ENCODE results near the gene CEP63. TPM values are rescaled to one million over a fixed set of nuclear protein-coding genes. Genes with fewer than 3 reads are reported as not detected.

CEP63 gene
- total RNA-seq, 3 donors from 2014 or later (not counting 1 experiment from before 2014, with no cell fraction given): 17.9 to 25.7 (median 19.5) TPM

- H3K27ac Mint-ChIP-seq: no peak overlapping the region
- no peak overlapping the region for H3K4me3 Mint-ChIP-seq
- WGBS (ENCODE audit: insufficient coverage): 89% methylated on average over 3 of the region's 4 CpGs
- no peak overlapping the region for H3K4me3 ChIP-seq (ENCODE audit: low read length)
- peaks cover 14 to 43% of the 10 kb centered on the region in 2 donors for H3K27me3 Mint-ChIP-seq (ENCODE audit: low read depth in 2 of 2)
- no peaks in the 10 kb centered on the region for H3K9me3 ChIP-seq (ENCODE audit: control insufficient read depth, insufficient read depth, low read length)
- H3K36me3 Mint-ChIP-seq: no peaks in the 10 kb centered on the region
- no peak for DNase-seq
- H3K27ac ChIP-seq (ENCODE audit: low read length): no peak overlapping the region
- intact Hi-C loops (cut with micrococcal nuclease): no loop called here
- no peak for TF ChIP-seq CTCF (IDR thresholded peaks at IDR 0.05)
- H3K36me3 ChIP-seq (ENCODE audit: control insufficient read depth, insufficient read depth, low read length): no peaks in the 10 kb centered on the region
- no peaks in the 10 kb centered on the region for H3K9me3 Mint-ChIP-seq
- H3K4me1 ChIP-seq (ENCODE audit: control insufficient read depth, insufficient read depth, low read length): no peaks in the 10 kb centered on the region
- no peaks in the 10 kb centered on the region for H3K27me3 ChIP-seq (ENCODE audit: control insufficient read depth, insufficient read depth, low read length)
- no peaks in the 10 kb centered on the region for H3K4me1 Mint-ChIP-seq
- ATAC-seq: no peak
Measured at GRCh38 chr3:134459562-134459961, 26.3 kb upstream of the CEP63 start.

- Histone ChIP-seq H3K9me3 (ENCODE audit: control insufficient read depth, insufficient read depth, low read length) (no peaks in the 10 kb centered on the region), H3K4me1 (ENCODE audit: control insufficient read depth, insufficient read depth, low read length) (no peaks in the 10 kb centered on the region), H3K36me3 (ENCODE audit: control insufficient read depth, insufficient read depth, low read length) (no peaks in the 10 kb centered on the region), H3K27ac (ENCODE audit: low read length) (no peak overlapping the region), H3K27me3 (ENCODE audit: control insufficient read depth, insufficient read depth, low read length) (no peaks in the 10 kb centered on the region), H3K4me3 (ENCODE audit: low read length) (no peak overlapping the region)
- Mint-ChIP-seq H3K27ac (no peak overlapping the region), H3K9me3 (no peaks in the 10 kb centered on the region), H3K4me1 (no peaks in the 10 kb centered on the region), H3K36me3 (no peaks in the 10 kb centered on the region), H3K27me3 (ENCODE audit: low read depth in 2 of 2) (peaks cover 14 to 43% of the 10 kb centered on the region in 2 donors), H3K4me3 (no peak overlapping the region)
- intact Hi-C loops (cut with micrococcal nuclease): no loop called here
- TF ChIP-seq CTCF (IDR thresholded peaks at IDR 0.05): no peak
- ATAC-seq (no peak), DNase-seq (no peak)
- 66% methylated on average over 2 of the region's 2 CpGs for WGBS (ENCODE audit: insufficient coverage)
Measured at GRCh38 chr3:134460965-134461364, 24.9 kb upstream of the CEP63 start.

- Histone ChIP-seq H3K27ac (ENCODE audit: low read length) (no peak overlapping the region), H3K4me1 (ENCODE audit: control insufficient read depth, insufficient read depth, low read length) (no peaks in the 10 kb centered on the region), H3K4me3 (ENCODE audit: low read length) (no peak overlapping the region), H3K27me3 (ENCODE audit: control insufficient read depth, insufficient read depth, low read length) (no peaks in the 10 kb centered on the region), H3K36me3 (ENCODE audit: control insufficient read depth, insufficient read depth, low read length) (no peaks in the 10 kb centered on the region), H3K9me3 (ENCODE audit: control insufficient read depth, insufficient read depth, low read length) (no peaks in the 10 kb centered on the region)
- DNase-seq (no peak), ATAC-seq (no peak)
- no peak for TF ChIP-seq CTCF (IDR thresholded peaks at IDR 0.05)
- intact Hi-C loops (cut with micrococcal nuclease): no loop called here
- Mint-ChIP-seq H3K4me3 (no peak overlapping the region), H3K36me3 (no peaks in the 10 kb centered on the region), H3K27me3 (ENCODE audit: low read depth in 2 of 2) (peaks cover 14 to 37% of the 10 kb centered on the region in 2 donors), H3K27ac (no peak overlapping the region), H3K9me3 (no peaks in the 10 kb centered on the region), H3K4me1 (no peaks in the 10 kb centered on the region)
- 78% methylated on average over 5 of the region's 5 CpGs for WGBS (ENCODE audit: insufficient coverage)
Measured at GRCh38 chr3:134462331-134462941, 23.4 kb upstream of the CEP63 start.

DNA sequence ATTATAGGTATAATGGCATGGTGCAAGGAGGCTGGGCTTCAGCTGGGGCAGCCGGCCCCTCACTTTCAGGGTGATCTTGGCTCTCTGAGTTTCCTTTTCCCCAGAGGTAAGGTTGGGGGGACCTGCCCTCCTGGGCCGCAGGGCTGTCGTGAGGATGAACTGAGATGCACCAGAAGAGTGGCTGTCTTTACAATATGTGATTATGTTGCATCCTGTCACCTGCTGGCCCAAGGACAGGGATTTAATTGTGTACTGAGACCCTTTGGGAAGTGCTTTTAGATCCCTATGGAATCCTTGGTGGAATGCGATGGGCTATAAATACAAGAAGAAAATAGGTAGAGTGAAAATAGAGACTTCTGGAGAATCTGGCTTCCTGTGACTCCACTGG is 22.2 kb upstream of the CEP63 start:
- Mint-ChIP-seq H3K36me3 (no peaks in the 10 kb centered on the region), H3K4me1 (no peaks in the 10 kb centered on the region), H3K9me3 (no peaks in the 10 kb centered on the region), H3K27ac (no peak overlapping the region), H3K4me3 (no peak overlapping the region), H3K27me3 (ENCODE audit: low read depth in 2 of 2) (peaks cover 6 to 25% of the 10 kb centered on the region in 2 donors)
- TF ChIP-seq CTCF (IDR thresholded peaks at IDR 0.05): no peak
- 94% methylated on average over 4 of the region's 4 CpGs for WGBS (ENCODE audit: insufficient coverage)
- no peak for DNase-seq
- ATAC-seq: no peak
- H3K4me1 ChIP-seq (ENCODE audit: control insufficient read depth, insufficient read depth, low read length): no peaks in the 10 kb centered on the region
- H3K4me3 ChIP-seq (ENCODE audit: low read length): no peak overlapping the region
- intact Hi-C loops (cut with micrococcal nuclease): no loop called here
- no peaks in the 10 kb centered on the region for H3K27me3 ChIP-seq (ENCODE audit: control insufficient read depth, insufficient read depth, low read length)
- no peak overlapping the region for H3K27ac ChIP-seq (ENCODE audit: low read length)
- no peaks in the 10 kb centered on the region for H3K36me3 ChIP-seq (ENCODE audit: control insufficient read depth, insufficient read depth, low read length)
- no peaks in the 10 kb centered on the region for H3K9me3 ChIP-seq (ENCODE audit: control insufficient read depth, insufficient read depth, low read length)

Measured in natural killer cell (primary cell).